K562 (cell line): ENCODE data around the gene CT45A10. TPM values are rescaled to one million over a fixed set of nuclear protein-coding genes. Genes with fewer than 3 reads are reported as not detected.

ENCODE experiments used
- ATF1 ChIP-seq, 2 experiments: fragments of 450-650 bp in 1 of 2; IDR thresholded peaks; 2 replicates each; pipeline ENCODE4 v1.6.1; 2016; ENCODE audit warnings: missing compliant biosample characterization in 1 of 2, missing genetic modification characterization in 1 of 2
- KHSRP ChIP-seq: fragments of 450-650 bp; IDR thresholded peaks from 2 replicates; pipeline ENCODE4 v1.6.1; 2017
- MAFK ChIP-seq: IDR thresholded peaks from 2 replicates; pipeline ENCODE4 v1.6.1; 2011; ENCODE audit warnings: low read length, improper control_type of control experiment
- MITF ChIP-seq: IDR thresholded peaks from 2 replicates; pipeline ENCODE4 v1.6.1; 2014; ENCODE audit warnings: antibody characterized with exemption
- NCOA6 ChIP-seq: fragments of 450-650 bp; IDR thresholded peaks from 2 replicates; pipeline ENCODE4 v1.6.1; 2017; ENCODE audit warnings: mild to moderate bottlenecking
- STAG1 ChIP-seq: sonication (generic); formaldehyde crosslinking; IDR thresholded peaks from 2 replicates; pipeline ENCODE4 v1.5.0; 2020; ENCODE audit warnings: missing genetic modification reagents, borderline replicate concordance
- XRCC3 ChIP-seq: fragments of 450-650 bp; IDR thresholded peaks from 2 replicates; pipeline ENCODE4 v1.6.1; 2017; ENCODE audit warnings: mild to moderate bottlenecking, moderate library complexity
- ZNF134 ChIP-seq: fragments of 250-450 bp; sonication (Bioruptor Pico); conservative IDR thresholded peaks from 2 replicates; pipeline ENCODE4 v1.4.0; 2020
- ZNF318 ChIP-seq, 2 experiments: fragments of 450-650 bp; IDR thresholded peaks; 2 replicates each; pipeline ENCODE4 v1.6.1; 2016; ENCODE audit warnings: mild to moderate bottlenecking in 2 of 2, borderline replicate concordance in 1 of 2, low read depth in 1 of 2, moderate library complexity in 1 of 2
- ZNF586 ChIP-seq: fragments of 450-650 bp; formaldehyde crosslinking; conservative IDR thresholded peaks from 2 replicates; pipeline ENCODE4 v1.4.0; 2020; ENCODE audit warnings: mild to moderate bottlenecking, moderate library complexity
- ZNF717 ChIP-seq: fragments of 250-450 bp; sonication (Bioruptor Pico); IDR thresholded peaks from 2 replicates; pipeline ENCODE4 v1.5.0; 2021
- polyA plus RNA-seq, 8 experiments: library from polyadenylated mRNA; depleted of rRNA in 4 of 8; stranded (reverse) in 5 of 8; unstranded in 3 of 8; fragments of >200 nt; fragmentation: Nextera tagmentation in 2 of 8; fragmentation: Illumina TruSeq in 1 of 8; extraction: Ambion mirVana in 2 of 8; extraction: Trizol in 1 of 8; gene quantifications; 2 replicates each; pipeline versions ENCODE4 v1.2.1 to v1.2.3, GENCODE V29; 2011 to 2014; ENCODE audit warnings: inconsistent platforms in 1 of 8, missing spikeins in 1 of 8
- total RNA-seq, 7 experiments: library from RNA; depleted of rRNA in 6 of 7; stranded (reverse); fragments of >200 nt in 6 of 7; fragmentation: Illumina TruSeq in 2 of 7; extraction: Trizol in 2 of 7; gene quantifications; 2 replicates each; pipeline versions ENCODE4 v1.2.1 to v1.2.3, GENCODE V29; 2011 to 2021; ENCODE audit warnings: low replicate concordance in 1 of 7
- TF ChIP-seq, protein P1 (sequence below): sonication (generic); formaldehyde crosslinking; IDR thresholded peaks from 2 replicates; pipeline ENCODE4 v1.8.0; 2022; ENCODE audit warnings: mild to moderate bottlenecking, missing genetic modification reagents
- TF ChIP-seq, protein P2 (sequence below): fragments of 250-450 bp; sonication (Bioruptor Pico); IDR thresholded peaks from 2 replicates; pipeline ENCODE4 v1.8.0; 2022; ENCODE audit warnings: inconsistent platforms, mild to moderate bottlenecking, moderate library complexity, borderline replicate concordance

The CT45A10 gene
- total and polyA plus RNA-seq, 9 of the 15 experiments (the other 6 are each of a cell fraction or from before 2014, with no cell fraction given), result 78.1 to 175 (median 102) TPM

GRCh38 chrX:135893294-135893817, at the start of gene CT45A10, which contains the start of gene SAGE1 (continued):
- TF ChIP-seq, protein P1, sequence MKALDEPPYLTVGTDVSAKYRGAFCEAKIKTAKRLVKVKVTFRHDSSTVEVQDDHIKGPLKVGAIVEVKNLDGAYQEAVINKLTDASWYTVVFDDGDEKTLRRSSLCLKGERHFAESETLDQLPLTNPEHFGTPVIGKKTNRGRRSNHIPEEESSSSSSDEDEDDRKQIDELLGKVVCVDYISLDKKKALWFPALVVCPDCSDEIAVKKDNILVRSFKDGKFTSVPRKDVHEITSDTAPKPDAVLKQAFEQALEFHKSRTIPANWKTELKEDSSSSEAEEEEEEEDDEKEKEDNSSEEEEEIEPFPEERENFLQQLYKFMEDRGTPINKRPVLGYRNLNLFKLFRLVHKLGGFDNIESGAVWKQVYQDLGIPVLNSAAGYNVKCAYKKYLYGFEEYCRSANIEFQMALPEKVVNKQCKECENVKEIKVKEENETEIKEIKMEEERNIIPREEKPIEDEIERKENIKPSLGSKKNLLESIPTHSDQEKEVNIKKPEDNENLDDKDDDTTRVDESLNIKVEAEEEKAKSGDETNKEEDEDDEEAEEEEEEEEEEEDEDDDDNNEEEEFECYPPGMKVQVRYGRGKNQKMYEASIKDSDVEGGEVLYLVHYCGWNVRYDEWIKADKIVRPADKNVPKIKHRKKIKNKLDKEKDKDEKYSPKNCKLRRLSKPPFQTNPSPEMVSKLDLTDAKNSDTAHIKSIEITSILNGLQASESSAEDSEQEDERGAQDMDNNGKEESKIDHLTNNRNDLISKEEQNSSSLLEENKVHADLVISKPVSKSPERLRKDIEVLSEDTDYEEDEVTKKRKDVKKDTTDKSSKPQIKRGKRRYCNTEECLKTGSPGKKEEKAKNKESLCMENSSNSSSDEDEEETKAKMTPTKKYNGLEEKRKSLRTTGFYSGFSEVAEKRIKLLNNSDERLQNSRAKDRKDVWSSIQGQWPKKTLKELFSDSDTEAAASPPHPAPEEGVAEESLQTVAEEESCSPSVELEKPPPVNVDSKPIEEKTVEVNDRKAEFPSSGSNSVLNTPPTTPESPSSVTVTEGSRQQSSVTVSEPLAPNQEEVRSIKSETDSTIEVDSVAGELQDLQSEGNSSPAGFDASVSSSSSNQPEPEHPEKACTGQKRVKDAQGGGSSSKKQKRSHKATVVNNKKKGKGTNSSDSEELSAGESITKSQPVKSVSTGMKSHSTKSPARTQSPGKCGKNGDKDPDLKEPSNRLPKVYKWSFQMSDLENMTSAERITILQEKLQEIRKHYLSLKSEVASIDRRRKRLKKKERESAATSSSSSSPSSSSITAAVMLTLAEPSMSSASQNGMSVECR (CRISPR knock-in tag), result no peak
- TF ChIP-seq ZNF717 (CRISPR knock-in tag) (no peak), ZNF318 (IDR thresholded peaks at IDR 0.05; ENCODE audit: borderline replicate concordance in 1 of 2, low read depth in 1 of 2) (0 out of 4 replicates have a peak, but pooled peaks of 1 of the 2 experiments have one; percentile 25), XRCC3 (no peak), ATF1 (CRISPR knock-in tag; IDR thresholded peaks at IDR 0.05) (no peak), ATF1 (tag; IDR thresholded peaks at IDR 0.05) (peak; percentile 73), MAFK (no peak), NCOA6 (no peak), ZNF134 (CRISPR knock-in tag) (no peak), STAG1 (CRISPR knock-in tag) (no peak), MITF (no peak), KHSRP (no peak), ZNF586 (CRISPR knock-in tag) (no peak)
- TF ChIP-seq, protein P2, sequence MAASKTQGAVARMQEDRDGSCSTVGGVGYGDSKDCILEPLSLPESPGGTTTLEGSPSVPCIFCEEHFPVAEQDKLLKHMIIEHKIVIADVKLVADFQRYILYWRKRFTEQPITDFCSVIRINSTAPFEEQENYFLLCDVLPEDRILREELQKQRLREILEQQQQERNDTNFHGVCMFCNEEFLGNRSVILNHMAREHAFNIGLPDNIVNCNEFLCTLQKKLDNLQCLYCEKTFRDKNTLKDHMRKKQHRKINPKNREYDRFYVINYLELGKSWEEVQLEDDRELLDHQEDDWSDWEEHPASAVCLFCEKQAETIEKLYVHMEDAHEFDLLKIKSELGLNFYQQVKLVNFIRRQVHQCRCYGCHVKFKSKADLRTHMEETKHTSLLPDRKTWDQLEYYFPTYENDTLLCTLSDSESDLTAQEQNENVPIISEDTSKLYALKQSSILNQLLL, result no peak
